NCI-H460 (cell line): ENCODE measurements around the gene TUBB4A. TPM values are rescaled to one million over a fixed set of nuclear protein-coding genes. Genes with fewer than 3 reads are reported as not detected.

Experiments used
- DNase-seq: peaks from one replicate; pipeline ENCODE4 v3.0.0-alpha.2; 2016; ENCODE audit warnings: low read depth; ENCODE audit errors: extremely low read depth
- total RNA-seq: library from RNA; depleted of rRNA; stranded (reverse); fragments of >200 nt; shearing (Covaris generic); gene quantifications from 2 replicates; pipeline ENCODE4 v1.2.3, GENCODE V29; 2014

The TUBB4A gene
- total RNA-seq, 1 experiment from 2014 or later = 4.4 TPM

GRCh38 chr19:6472713-6473112 is 29.4 kb downstream of the TUBB4A start:
- no peak for DNase-seq

GRCh38 chr19:6471076-6471475 is 31.0 kb downstream of the TUBB4A start:
- no peak for DNase-seq

- DNase-seq = no peak
Measured at GRCh38 chr19:6470173-6470572, 31.9 kb downstream of the TUBB4A start.

GRCh38 chr19:6467384-6467783 is 34.7 kb downstream of the TUBB4A start:
- no peak for DNase-seq

GRCh38 chr19:6466526-6467248 is 35.4 kb downstream of the TUBB4A start:
- DNase-seq = no peak

GRCh38 chr19:6465663-6466062 is 36.4 kb downstream of the TUBB4A start:
- no peak for DNase-seq

- no peak for DNase-seq
Measured at GRCh38 chr19:6465006-6465405, 37.1 kb downstream of the TUBB4A start.

- no peak for DNase-seq
Measured at GRCh38 chr19:6464070-6464873, 37.8 kb downstream of the TUBB4A start, which contains the start of gene CRB3. Gene CRB3 (plus strand): TSS chr19:6464271. CDS start chr19:6464702, 431 bp downstream.

GRCh38 chr19:6460099-6460884 is 41.8 kb downstream of the TUBB4A start:
- peak; percentile 93 for DNase-seq

- peak; percentile 51 for DNase-seq
Measured at GRCh38 chr19:6459262-6460098, 42.6 kb downstream of the TUBB4A start, which contains the start of gene SLC25A23. Gene SLC25A23 (minus strand): TSS chr19:6459792. CDS start chr19:6459628, 164 bp downstream.

- no peak for DNase-seq
Measured at GRCh38 chr19:6458695-6459261, 43.3 kb downstream of the TUBB4A start.

GRCh38 chr19:6457958-6458694 is 44.0 kb downstream of the TUBB4A start:
- no peak for DNase-seq

GRCh38 chr19:6455924-6456323 is 46.2 kb downstream of the TUBB4A start:
- DNase-seq = no peak

- no peak for DNase-seq
Measured at GRCh38 chr19:6453951-6454565, 48.1 kb downstream of the TUBB4A start.

GRCh38 chr19:6452899-6453298 is 49.2 kb downstream of the TUBB4A start:
- no peak for DNase-seq

GRCh38 chr19:6452223-6452614 is 49.9 kb downstream of the TUBB4A start:
- DNase-seq = no peak

- no peak for DNase-seq
Measured at GRCh38 chr19:6451583-6452222, 50.4 kb downstream of the TUBB4A start.

GRCh38 chr19:6450166-6450565 is 51.9 kb downstream of the TUBB4A start:
- DNase-seq = no peak
